H9 (cell line): Measurements from ENCODE around the gene DSC2. TPM values are rescaled to one million over a fixed set of nuclear protein-coding genes. Genes with fewer than 3 reads are reported as not detected.

Source experiments
- DNase-seq: peaks from one replicate; pipeline ENCODE4 v3.0.0-alpha.2; 2017
- H2AFZ ChIP-seq: one replicate; pipeline ENCODE4 v1.6.1; 2013; ENCODE audit warnings: mild to moderate bottlenecking, low read length, control low read depth, moderate library complexity
- H2AK5ac ChIP-seq: 2 replicates; pipeline ENCODE4 v1.6.1; 2013; ENCODE audit warnings: low read length, control low read depth, mixed read lengths; ENCODE audit not compliant: insufficient read length
- H2BK120ac ChIP-seq: one replicate; pipeline ENCODE4 v1.6.1; 2013; ENCODE audit warnings: low read depth, mild to moderate bottlenecking, low read length, control low read depth, inconsistent platforms; ENCODE audit not compliant: poor library complexity, severe bottlenecking
- H2BK12ac ChIP-seq: 2 replicates; pipeline ENCODE4 v1.6.1; 2013; ENCODE audit warnings: low read length, control low read depth, mixed read lengths, low read depth; ENCODE audit not compliant: insufficient read length
- H2BK15ac ChIP-seq: 2 replicates; pipeline ENCODE4 v1.6.1; 2013; ENCODE audit warnings: low read depth, low read length, control low read depth
- H2BK20ac ChIP-seq: one replicate; pipeline ENCODE4 v1.6.1; 2013; ENCODE audit warnings: low read depth, mild to moderate bottlenecking, low read length, control low read depth, inconsistent platforms; ENCODE audit not compliant: poor library complexity, severe bottlenecking
- H2BK5ac ChIP-seq: 2 replicates; pipeline ENCODE4 v1.6.1; 2013; ENCODE audit warnings: low read length, control low read depth, mixed read lengths; ENCODE audit not compliant: insufficient read length
- H3K14ac ChIP-seq: 2 replicates; pipeline ENCODE4 v1.6.1; 2013; ENCODE audit warnings: low read length, control low read depth; ENCODE audit not compliant: insufficient read depth
- H3K18ac ChIP-seq: 2 replicates; pipeline ENCODE4 v1.6.1; 2013; ENCODE audit warnings: low read depth, mild to moderate bottlenecking, mixed read lengths, low read length, control low read depth; ENCODE audit not compliant: insufficient read length
- H3K23ac ChIP-seq: 2 replicates; pipeline ENCODE4 v1.6.1; 2013; ENCODE audit warnings: low read length, control low read depth, mixed read lengths, low read depth; ENCODE audit not compliant: insufficient read length
- H3K23me2 ChIP-seq: 2 replicates; pipeline ENCODE4 v1.6.1; 2013; ENCODE audit warnings: low read depth, mild to moderate bottlenecking, mixed read lengths, low read length, control low read depth; ENCODE audit not compliant: insufficient read length, poor library complexity, severe bottlenecking
- H3K27ac ChIP-seq: 2 replicates; pipeline ENCODE4 v1.5.1; 2013; ENCODE audit warnings: low read length, control low read depth, mixed read lengths, low read depth; ENCODE audit not compliant: insufficient read length
- H3K27me3 ChIP-seq: 2 replicates; pipeline ENCODE4 v1.6.1; 2013; ENCODE audit warnings: low read length, control low read depth, inconsistent platforms; ENCODE audit not compliant: insufficient read depth
- H3K4ac ChIP-seq: 2 replicates; pipeline ENCODE4 v1.6.1; 2013; ENCODE audit warnings: low read depth, mild to moderate bottlenecking, control low read depth, inconsistent platforms, low read length, moderate library complexity
- H3K4me1 ChIP-seq: 2 replicates; pipeline ENCODE4 v1.6.1; 2013; ENCODE audit warnings: low read length, control low read depth, inconsistent platforms; ENCODE audit not compliant: insufficient read depth
- H3K4me2 ChIP-seq: 2 replicates; pipeline ENCODE4 v1.6.1; 2013; ENCODE audit warnings: low read length, control low read depth, mixed read lengths; ENCODE audit not compliant: insufficient read length, insufficient read depth
- H3K56ac ChIP-seq: 2 replicates; pipeline ENCODE4 v1.6.1; 2013; ENCODE audit warnings: low read depth, mild to moderate bottlenecking, mixed read lengths, low read length, control low read depth; ENCODE audit not compliant: insufficient read length
- H3K79me1 ChIP-seq: 2 replicates; pipeline ENCODE4 v1.6.1; 2013; ENCODE audit warnings: low read depth, mild to moderate bottlenecking, moderate library complexity, low read length, control low read depth, inconsistent platforms; ENCODE audit not compliant: insufficient read depth, poor library complexity, severe bottlenecking
- H3K79me2 ChIP-seq: 2 replicates; pipeline ENCODE4 v1.6.1; 2013; ENCODE audit warnings: low read length, control low read depth, inconsistent platforms; ENCODE audit not compliant: insufficient read depth
- H3K9ac ChIP-seq: 2 replicates; pipeline ENCODE4 v1.6.1; 2013; ENCODE audit warnings: low read length, control low read depth, mixed read lengths; ENCODE audit not compliant: insufficient read length; ENCODE audit errors: extremely low read depth
- H3K9me3 ChIP-seq: one replicate; pipeline ENCODE4 v1.6.1; 2013; ENCODE audit warnings: low read depth, low read length, inconsistent platforms; ENCODE audit not compliant: control insufficient read depth
- H3T11ph ChIP-seq: one replicate; pipeline ENCODE4 v1.6.1; 2013; ENCODE audit warnings: mild to moderate bottlenecking, low read length, control low read depth, inconsistent platforms
- H4K20me1 ChIP-seq: one replicate; pipeline ENCODE4 v1.6.1; 2013; ENCODE audit not compliant: control insufficient read depth, insufficient read length, insufficient read depth
- H4K5ac ChIP-seq: 2 replicates; pipeline ENCODE4 v1.6.1; 2013; ENCODE audit warnings: low read depth, mild to moderate bottlenecking, mixed read lengths, low read length, control low read depth; ENCODE audit not compliant: insufficient read length
- H4K8ac ChIP-seq: replicated peaks from 2 replicates; pipeline ENCODE4 v1.6.1; 2013; ENCODE audit warnings: low read length, control low read depth, mixed read lengths, low read depth; ENCODE audit not compliant: insufficient read length
- H4K91ac ChIP-seq: 2 replicates; pipeline ENCODE4 v1.6.1; 2013; ENCODE audit warnings: low read depth, mild to moderate bottlenecking, moderate library complexity, mixed read lengths, low read length, control low read depth; ENCODE audit not compliant: insufficient read length
- H3K27ac Mint-ChIP-seq, 3 experiments: 2 replicates in 2 of 3; 3 replicates in 1 of 3; pipeline ENCODE4 v1.8.0; 2020 to 2021; ENCODE audit warnings: mixed read lengths in 3 of 3, mild to moderate bottlenecking in 1 of 3, moderate library complexity in 1 of 3
- H3K27me3 Mint-ChIP-seq: 2 replicates; pipeline ENCODE4 v1.8.0; 2021; ENCODE audit warnings: low read depth, mild to moderate bottlenecking, moderate library complexity, mixed read lengths
- H3K36me3 Mint-ChIP-seq, 3 experiments: 2 replicates in 2 of 3; 3 replicates in 1 of 3; pipeline ENCODE4 v1.8.0; 2020 to 2021; ENCODE audit warnings: low read depth in 3 of 3, mixed read lengths in 3 of 3; ENCODE audit not compliant: insufficient read depth in 1 of 3
- H3K4me1 Mint-ChIP-seq, 2 experiments: 2 replicates each; pipeline ENCODE4 v1.8.0; 2020; ENCODE audit warnings: mixed read lengths in 2 of 2
- H3K4me3 Mint-ChIP-seq, 2 experiments: 2 replicates in 1 of 2; 3 replicates in 1 of 2; pipeline ENCODE4 v1.8.0; 2020 to 2021; ENCODE audit warnings: mild to moderate bottlenecking in 2 of 2, mixed read lengths in 2 of 2, moderate library complexity in 1 of 2
- H3K9me3 Mint-ChIP-seq, 2 experiments: 2 replicates in 1 of 2; 3 replicates in 1 of 2; pipeline ENCODE4 v1.8.0; 2020; ENCODE audit warnings: mild to moderate bottlenecking in 2 of 2, mixed read lengths in 2 of 2, moderate library complexity in 1 of 2
- CTCF ChIP-seq: fragments of 200-600 bp; sonication (generic); conservative IDR thresholded peaks from 3 replicates; pipeline ENCODE4 v1.8.0; 2021; ENCODE audit warnings: antibody characterized with exemption, mild to moderate bottlenecking
- WGBS: extraction: QIAGEN DNeasy Blood & Tissue Kit; methylation state at CpG from one replicate; pipeline ENCODE4 v1.1.7; 2013; ENCODE audit warnings: missing lambda C conversion rate, low lambda C conversion rate, mixed read lengths; ENCODE audit not compliant: insufficient read length; ENCODE audit errors: extremely low coverage; 5-methylcytosine and 5-hydroxymethylcytosine counted together
- total RNA-seq: library from RNA; stranded (reverse); gene quantifications from 2 replicates; pipeline ENCODE4 v1.2.1, GENCODE V29; 2021

Gene DSC2
- total RNA-seq, 1 experiment from 2014 or later: 26.1 TPM

- Histone ChIP-seq H2BK15ac (no peak overlapping the region), H2BK20ac (no peak overlapping the region), H3K79me1 (no peaks in the 10 kb centered on the region), H3K56ac (no peak overlapping the region), H2BK12ac (no peak overlapping the region), H3T11ph (no peak overlapping the region), H3K23me2 (no peaks in the 10 kb centered on the region), H4K5ac (no peak overlapping the region), H4K20me1 (no peaks in the 10 kb centered on the region), H3K14ac (no peak overlapping the region), H3K23ac (no peak overlapping the region), H3K4ac (no peak overlapping the region), H2BK5ac (no peak overlapping the region), H2AFZ (no peak overlapping the region), H3K4me1 (no peaks in the 10 kb centered on the region), H4K8ac (no peak overlapping the region), H3K18ac (no peak overlapping the region), H3K9me3 (no peaks in the 10 kb centered on the region), H2AK5ac (no peak overlapping the region), H4K91ac (no peak overlapping the region), H3K27me3 (no peaks in the 10 kb centered on the region), H2BK120ac (no peak overlapping the region), H3K4me2 (no peak overlapping the region), H3K9ac (no peak overlapping the region), H3K79me2 (no peaks in the 10 kb centered on the region), H3K27ac (no peak overlapping the region)
- no CpG with 5 or more reads among the region's 1 CpG for WGBS
- Mint-ChIP-seq H3K27ac (no peak overlapping the region), H3K36me3 (no peaks in the 10 kb centered on the region), H3K9me3 (no peaks in the 10 kb centered on the region), H3K27me3 (no peaks in the 10 kb centered on the region), H3K4me1 (no peaks in the 10 kb centered on the region), H3K4me3 (no peak overlapping the region)
- no peak for TF ChIP-seq CTCF
- no peak for DNase-seq
These were observed 36.5 kb upstream of the DSC2 start for GRCh38 chr18:31138709-31139108.
